ENCODE data around the gene PIK3R1.

GRCh38 chr5:68268101-68268851 is 52.7 kb downstream of the PIK3R1 start:
- TF ChIP-seq CTCF (conservative IDR thresholded peaks at IDR 0.05; ENCODE audit: low read depth, low read length) (no peak), EZH2phosphoT487 (IDR thresholded peaks at IDR 0.05; ENCODE audit: borderline replicate concordance, low read length) (no peak), EZH2 (IDR thresholded peaks at IDR 0.05; ENCODE audit: low read length, unreplicated experiment) (no peak)

Measured in PC-3 (cell line).